Endothelial cell of umbilical vein (primary cell): ENCODE data around the gene RIOK2. TPM values are rescaled to one million over a fixed set of nuclear protein-coding genes. Genes with fewer than 3 reads are reported as not detected.

Experiments
- BruUV-seq: library from RNA; stranded (reverse); fragments of 400-500 nt; replicated peaks from 2 replicates; lab custom pipeline; 2021; lab: Mats Ljungman, UMichigan
- CTCF ChIA-PET: fragments of 300-600, 350-600 bp; sonication (Branson Sonifier 250); formaldehyde crosslinking; loops from one replicate; lab custom pipeline; 2021; ENCODE audit warnings: antibody characterized with exemption, inconsistent platforms; lab: Charles Lee
- POLR2A ChIA-PET: fragments of 300-600, 350-600 bp; sonication (Branson Sonifier 250); formaldehyde crosslinking; loops from one replicate; lab custom pipeline; 2021; ENCODE audit warnings: antibody characterized with exemption, inconsistent platforms; lab: Charles Lee
- DNase-seq: peaks from one replicate; pipeline ENCODE4 v3.0.0-alpha.2; 2011; ENCODE audit warnings: low read depth, low spot score
- FAIRE-seq: peaks from 2 replicates; lab custom pipeline; 2011; peaks lifted over from hg19 to GRCh38; lab: Jason Lieb, UNC
- H2AFZ ChIP-seq: 2 replicates; pipeline ENCODE4 v1.6.0; 2012; ENCODE audit warnings: low read depth, low read length, control low read depth, inconsistent platforms
- H3K27ac ChIP-seq: 2 replicates; pipeline ENCODE4 v1.5.1; 2011; ENCODE audit warnings: low read depth, mild to moderate bottlenecking, control low read depth, low read length, moderate library complexity; ENCODE audit not compliant: insufficient read depth
- H3K27me3 ChIP-seq, 2 experiments: 2 replicates each; pipeline versions ENCODE4 v1.6.0 to v1.6.1; 2011; ENCODE audit warnings: low read length in 2 of 2, mixed read lengths in 1 of 2; ENCODE audit not compliant: control insufficient read depth in 2 of 2, insufficient read depth in 2 of 2
- H3K36me3 ChIP-seq, 2 experiments: 2 replicates in 1 of 2; 3 replicates in 1 of 2; pipeline ENCODE4 v1.5.1; 2011; ENCODE audit warnings: low read length in 2 of 2, mild to moderate bottlenecking in 1 of 2, moderate library complexity in 1 of 2; ENCODE audit not compliant: control insufficient read depth in 2 of 2, insufficient read depth in 2 of 2; ENCODE audit errors: extremely low read depth in 1 of 2
- H3K4me1 ChIP-seq: 3 replicates; pipeline ENCODE4 v1.5.1; 2011; ENCODE audit warnings: mild to moderate bottlenecking, low read length; ENCODE audit not compliant: control insufficient read depth, insufficient read depth; ENCODE audit errors: extremely low read depth
- H3K4me2 ChIP-seq: 2 replicates; pipeline ENCODE4 v1.6.1; 2011; ENCODE audit warnings: low read length, control low read depth, mixed read lengths; ENCODE audit not compliant: insufficient read depth
- H3K4me3 ChIP-seq, 3 experiments: fragments of 200-600 bp in 1 of 3; sonication (generic), shearing (Covaris generic) in 1 of 3; replicated peaks in 1 of 3; 2 replicates each; pipeline ENCODE4 v1.5.1; 2011 to 2016; ENCODE audit warnings: control low read depth in 3 of 3, low read length in 3 of 3, mild to moderate bottlenecking in 2 of 3, inconsistent platforms in 1 of 3, low read depth in 1 of 3, moderate library complexity in 1 of 3; ENCODE audit not compliant: insufficient read depth in 1 of 3
- H3K79me2 ChIP-seq: 2 replicates; pipeline ENCODE4 v1.6.0; 2012; ENCODE audit warnings: low read length, inconsistent platforms; ENCODE audit not compliant: control insufficient read depth, insufficient read depth
- H3K9ac ChIP-seq: replicated peaks from 2 replicates; pipeline ENCODE3; 2011; ENCODE audit warnings: low read length, control low read depth; ENCODE audit not compliant: insufficient read depth; ENCODE audit errors: extremely low read depth
- H3K9me1 ChIP-seq: replicated peaks from 3 replicates; pipeline ENCODE4 v1.6.0; 2011; ENCODE audit warnings: mild to moderate bottlenecking, low read length; ENCODE audit not compliant: control insufficient read depth, insufficient read depth; ENCODE audit errors: extremely low read depth
- H3K9me3 ChIP-seq: replicated peaks from 2 replicates; pipeline ENCODE4 v1.5.1; 2012; ENCODE audit warnings: low read length, inconsistent platforms; ENCODE audit not compliant: control insufficient read depth, insufficient read depth
- H4K20me1 ChIP-seq: replicated peaks from 2 replicates; pipeline ENCODE3; 2011; ENCODE audit warnings: mild to moderate bottlenecking, low read length; ENCODE audit not compliant: control insufficient read depth, insufficient read depth; ENCODE audit errors: extremely low read depth
- EZH2 ChIP-seq: IDR thresholded peaks from 2 replicates; pipeline ENCODE4 v1.6.1; 2012; ENCODE audit warnings: borderline replicate concordance, low read depth, mild to moderate bottlenecking, moderate library complexity, low read length, inconsistent platforms; ENCODE audit not compliant: severe bottlenecking
- FOS ChIP-seq: IDR thresholded peaks from 2 replicates; pipeline ENCODE4 v1.6.1; 2011; ENCODE audit warnings: mild to moderate bottlenecking, low read length, moderate library complexity, borderline replicate concordance; ENCODE audit not compliant: insufficient read depth
- GATA2 ChIP-seq: IDR thresholded peaks from 2 replicates; pipeline ENCODE4 v1.7.0; 2011; ENCODE audit warnings: low read depth, mild to moderate bottlenecking, moderate library complexity, mixed read lengths, low read length; ENCODE audit not compliant: insufficient read length, insufficient read depth
- JUN ChIP-seq: IDR thresholded peaks from 2 replicates; pipeline ENCODE4 v1.6.1; 2011; ENCODE audit warnings: borderline replicate concordance, low read depth; ENCODE audit not compliant: insufficient read length, insufficient read depth
- MYC ChIP-seq: IDR thresholded peaks from one replicate; pipeline ENCODE4 v1.6.1; 2011; ENCODE audit warnings: mild to moderate bottlenecking, low read depth, low read length
- POLR2A ChIP-seq: IDR thresholded peaks from 2 replicates; pipeline ENCODE4 v1.6.1; 2012; ENCODE audit warnings: low read depth, mild to moderate bottlenecking, control low read depth, low read length
- POLR2AphosphoS5 ChIP-seq: IDR thresholded peaks from 2 replicates; pipeline ENCODE4 v1.6.1; 2012; ENCODE audit warnings: low read depth, mild to moderate bottlenecking, control low read depth, low read length, moderate library complexity; ENCODE audit not compliant: insufficient read depth
- dilution Hi-C: fragments of 300-500 bp; cut with MboI; formaldehyde crosslinking; loops from one replicate; pipeline ENCODE4 v1.15.0; 2019; ENCODE audit warnings: low sequenced_read_pairs; ENCODE audit not compliant: extremely low pct_ligation_motif_present
- intact Hi-C: fragments of 100-400 bp; cut with micrococcal nuclease; formaldehyde crosslinking; loops from one replicate; pipeline ENCODE4 v1.10.0; 2022
- polyA plus RNA-seq, 4 experiments: library from polyadenylated mRNA; depleted of rRNA in 3 of 4; stranded (reverse) in 3 of 4; unstranded in 1 of 4; fragments of >200 nt; gene quantifications; 2 replicates each; pipeline versions ENCODE4 v1.2.1 to v1.2.3, GENCODE V29; 2011 to 2012; ENCODE audit warnings: missing spikeins in 1 of 4
- total RNA-seq: library from RNA; stranded (reverse); gene quantifications from 2 replicates; pipeline ENCODE4 v1.2.3, GENCODE V29; 2021
- TF ChIP-seq, protein P1 (sequence below): IDR thresholded peaks from 2 replicates; pipeline ENCODE4 v1.6.1; 2011; ENCODE audit not compliant: insufficient read depth, insufficient read length
- TF ChIP-seq, protein P2 (sequence below), 2 donors: IDR thresholded peaks; 1 replicate in 1 of 2; 2 replicates in 1 of 2; pipeline ENCODE4 v1.5.1; 2011; ENCODE audit warnings: low read length in 2 of 2, mild to moderate bottlenecking in 2 of 2, moderate library complexity in 2 of 2, control low read depth in 1 of 2, inconsistent platforms in 1 of 2, low read depth in 1 of 2; ENCODE audit not compliant: insufficient read depth in 1 of 2; ENCODE audit errors: extremely low read depth in 1 of 2

RIOK2 gene
- total and polyA plus RNA-seq, 2 donors (not counting 3 experiments of a cell fraction or from before 2014, with no cell fraction given), result 3.5 to 25.4 TPM

DNA sequence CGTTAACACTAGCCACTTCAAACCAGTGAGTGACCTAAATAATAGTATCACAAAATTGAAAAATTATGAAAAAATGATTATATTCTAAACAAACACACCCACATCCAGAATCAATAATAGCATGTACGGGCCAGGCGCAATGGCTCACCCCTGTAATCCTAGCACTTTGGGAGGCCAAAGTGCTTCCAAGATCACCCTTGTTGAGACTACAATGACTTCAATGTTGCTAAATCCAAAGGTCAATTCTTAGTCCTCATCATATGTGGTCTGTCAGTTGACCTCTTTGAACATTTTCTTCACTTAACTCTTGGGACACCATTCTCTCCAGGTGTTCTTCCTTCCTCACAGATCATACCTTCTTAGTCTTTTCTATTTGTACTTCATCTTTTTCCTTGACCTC lies 11.3 kb downstream of the RIOK2 start:
- no peak for FAIRE-seq
- ChIA-PET POLR2A (no interaction called here), CTCF (interaction anchor here (1.2 kb wide), 1 partner anchor 174 kb away, joined by 3 read pairs; no protein-coding TSS in a partner anchor)
- Histone ChIP-seq H4K20me1 (no peaks in the 10 kb centered on the region), H3K4me3 (no peak overlapping the region), H3K9me1 (no peaks in the 10 kb centered on the region), H3K9ac (no peak overlapping the region), H3K27me3 (no peaks in the 10 kb centered on the region), H3K4me2 (no peak overlapping the region), H3K27ac (no peak overlapping the region), H3K36me3 (peaks cover 4 to 30% of the 10 kb centered on the region in 2 experiments), H3K4me1 (no peaks in the 10 kb centered on the region), H3K79me2 (no peaks in the 10 kb centered on the region), H2AFZ (no peak overlapping the region), H3K9me3 (no peaks in the 10 kb centered on the region)
- dilution Hi-C loops, result no loop called here
- intact Hi-C loops, result no loop called here
- BruUV-seq, result no TSS peak
- no peak for DNase-seq
- TF ChIP-seq, protein P1, sequence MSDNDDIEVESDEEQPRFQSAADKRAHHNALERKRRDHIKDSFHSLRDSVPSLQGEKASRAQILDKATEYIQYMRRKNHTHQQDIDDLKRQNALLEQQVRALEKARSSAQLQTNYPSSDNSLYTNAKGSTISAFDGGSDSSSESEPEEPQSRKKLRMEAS, result no peak
- TF ChIP-seq GATA2 (no peak), MYC (no peak), FOS (no peak), POLR2A (no peak), EZH2 (no peak), JUN (no peak), POLR2AphosphoS5 (no peak)
- TF ChIP-seq, protein P2, sequence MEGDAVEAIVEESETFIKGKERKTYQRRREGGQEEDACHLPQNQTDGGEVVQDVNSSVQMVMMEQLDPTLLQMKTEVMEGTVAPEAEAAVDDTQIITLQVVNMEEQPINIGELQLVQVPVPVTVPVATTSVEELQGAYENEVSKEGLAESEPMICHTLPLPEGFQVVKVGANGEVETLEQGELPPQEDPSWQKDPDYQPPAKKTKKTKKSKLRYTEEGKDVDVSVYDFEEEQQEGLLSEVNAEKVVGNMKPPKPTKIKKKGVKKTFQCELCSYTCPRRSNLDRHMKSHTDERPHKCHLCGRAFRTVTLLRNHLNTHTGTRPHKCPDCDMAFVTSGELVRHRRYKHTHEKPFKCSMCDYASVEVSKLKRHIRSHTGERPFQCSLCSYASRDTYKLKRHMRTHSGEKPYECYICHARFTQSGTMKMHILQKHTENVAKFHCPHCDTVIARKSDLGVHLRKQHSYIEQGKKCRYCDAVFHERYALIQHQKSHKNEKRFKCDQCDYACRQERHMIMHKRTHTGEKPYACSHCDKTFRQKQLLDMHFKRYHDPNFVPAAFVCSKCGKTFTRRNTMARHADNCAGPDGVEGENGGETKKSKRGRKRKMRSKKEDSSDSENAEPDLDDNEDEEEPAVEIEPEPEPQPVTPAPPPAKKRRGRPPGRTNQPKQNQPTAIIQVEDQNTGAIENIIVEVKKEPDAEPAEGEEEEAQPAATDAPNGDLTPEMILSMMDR (IDR thresholded peaks at IDR 0.05; ENCODE audit: extremely low read depth in 1 of 2, insufficient read depth in 1 of 2, low read depth in 1 of 2, low read length in 2 of 2), result no peak
